CD4-positive, alpha-beta T cell treated with Interleukin-15 for 1 hour (primary cell): ENCODE data around the gene PTH2.

ENCODE experiments used
- DNase-seq: peaks from one replicate; pipeline ENCODE4 v3.0.0-alpha.2; 2020

Gene PTH2

GRCh38 chr19:49430678-49431329 is 7.6 kb upstream of the PTH2 start:
- DNase-seq, result no peak

DNA sequence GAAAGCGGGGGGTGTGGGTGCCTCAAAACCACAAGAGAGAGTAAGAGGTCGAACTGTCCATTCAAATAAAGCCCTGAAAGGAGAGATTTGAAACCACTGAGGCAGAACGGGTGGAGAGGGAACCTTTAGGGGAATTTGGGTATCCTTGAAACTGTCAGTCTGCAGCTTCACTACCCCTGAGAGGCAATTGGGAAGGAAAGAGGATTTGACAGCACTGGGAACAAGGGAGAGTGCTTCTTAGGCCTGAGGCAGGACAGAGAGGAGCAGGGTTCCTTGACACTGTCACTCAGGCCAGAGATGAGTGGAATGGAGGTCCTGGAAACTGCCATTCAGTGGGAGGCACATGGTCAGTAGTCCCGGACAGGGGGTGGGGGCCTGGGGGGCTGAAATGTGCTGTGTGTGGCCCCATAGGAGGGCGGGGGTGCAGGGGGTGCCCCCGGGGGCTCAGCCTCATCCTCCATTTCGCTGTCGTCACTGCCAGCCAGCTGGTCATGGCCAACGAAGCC is 7.0 kb upstream of the PTH2 start:
- no peak for DNase-seq

DNA sequence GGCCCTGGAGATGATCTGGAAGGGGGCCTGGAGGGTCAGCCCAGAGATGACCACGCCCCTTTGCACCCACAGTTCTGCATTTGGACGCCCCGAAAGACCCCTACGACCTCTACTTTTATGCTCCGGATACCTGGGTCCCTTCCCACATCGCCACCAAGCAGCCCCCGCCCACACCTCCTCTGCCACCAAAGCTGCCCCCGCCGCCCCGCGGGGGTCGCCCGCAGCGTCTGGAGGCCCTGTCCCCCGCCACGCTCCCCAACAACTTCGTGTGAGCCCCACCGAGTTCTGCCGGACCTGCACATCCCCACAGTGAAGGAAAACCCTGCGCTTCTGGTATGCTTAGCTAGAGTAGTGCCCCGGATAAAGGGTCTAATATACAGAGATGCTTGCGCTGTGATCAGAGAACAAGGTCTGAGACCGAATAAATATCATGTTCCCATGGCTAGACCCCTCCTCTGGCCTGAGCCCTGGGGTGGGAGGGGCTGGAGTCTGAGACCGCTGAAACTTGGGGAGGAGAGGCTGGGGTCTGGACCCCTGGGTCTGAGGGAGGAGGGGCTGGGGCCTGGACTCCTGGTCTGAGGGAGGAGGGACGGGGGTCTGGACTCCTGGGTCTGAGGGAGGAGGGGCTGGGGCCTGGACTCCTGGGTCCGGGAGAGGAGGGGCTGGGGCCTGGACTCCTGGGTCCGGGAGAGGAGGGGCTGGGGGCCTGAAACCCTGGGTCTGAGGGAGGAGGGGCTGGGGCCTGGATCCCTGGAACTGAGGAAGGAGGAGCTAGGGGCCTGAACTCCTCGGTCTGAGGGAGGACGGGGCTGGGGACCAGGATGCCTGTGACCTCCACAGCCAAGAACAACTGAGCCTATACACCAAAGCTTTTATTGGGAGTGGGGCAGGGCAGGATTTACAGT is 5.6 kb upstream of the PTH2 start:
- no peak for DNase-seq

GRCh38 chr19:49427855-49428546 is 4.8 kb upstream of the PTH2 start:
- peak; percentile 27 for DNase-seq

DNA sequence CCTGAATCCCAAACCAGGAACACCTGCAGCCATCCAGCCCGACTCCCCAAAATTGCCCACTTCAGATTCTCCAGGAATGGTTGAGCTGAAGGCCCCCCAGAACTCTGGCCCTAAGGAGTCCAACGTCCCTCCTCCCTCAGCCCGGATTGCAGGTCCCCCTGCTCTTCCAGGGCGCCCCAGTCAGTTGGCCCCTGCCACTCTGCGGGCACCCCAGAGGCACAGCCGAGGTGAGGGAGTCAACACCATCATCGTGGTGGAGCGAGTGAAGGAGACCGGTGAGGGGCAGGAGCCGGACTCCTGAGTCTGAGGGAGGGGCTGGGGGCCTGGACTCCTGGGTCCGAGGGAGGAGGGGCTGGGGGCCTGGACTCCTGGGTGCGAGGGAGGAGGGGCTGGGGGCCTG is 4.1 kb upstream of the PTH2 start:
- DNase-seq, result no peak

GRCh38 chr19:49425922-49426592 is 2.8 kb upstream of the PTH2 start:
- DNase-seq, result no peak

GRCh38 chr19:49425178-49425577 is 1.9 kb upstream of the PTH2 start, which contains the start of gene GFY:
Gene GFY, plus strand, starts transcription at chr19:49425388. Its CDS starts 1,043 bp downstream, at chr19:49426431.
- no peak for DNase-seq

DNA sequence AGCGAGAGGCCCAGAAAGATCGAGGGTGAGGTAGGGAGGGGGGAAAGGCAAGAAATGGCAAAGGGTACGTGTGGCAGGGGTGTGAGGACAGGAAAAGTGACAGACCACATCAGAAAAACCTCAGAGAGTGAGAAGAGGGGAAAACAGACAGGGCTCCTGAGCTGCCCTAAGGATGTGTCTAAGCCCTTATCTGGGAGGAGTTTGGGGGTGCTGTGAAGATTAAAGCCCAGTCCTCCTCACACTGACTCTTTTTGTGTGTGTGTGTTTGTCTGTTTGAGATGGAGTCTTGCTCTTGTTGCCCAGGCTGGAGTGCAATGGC is 703 bp upstream of the PTH2 start:
- DNase-seq, result no peak

DNA sequence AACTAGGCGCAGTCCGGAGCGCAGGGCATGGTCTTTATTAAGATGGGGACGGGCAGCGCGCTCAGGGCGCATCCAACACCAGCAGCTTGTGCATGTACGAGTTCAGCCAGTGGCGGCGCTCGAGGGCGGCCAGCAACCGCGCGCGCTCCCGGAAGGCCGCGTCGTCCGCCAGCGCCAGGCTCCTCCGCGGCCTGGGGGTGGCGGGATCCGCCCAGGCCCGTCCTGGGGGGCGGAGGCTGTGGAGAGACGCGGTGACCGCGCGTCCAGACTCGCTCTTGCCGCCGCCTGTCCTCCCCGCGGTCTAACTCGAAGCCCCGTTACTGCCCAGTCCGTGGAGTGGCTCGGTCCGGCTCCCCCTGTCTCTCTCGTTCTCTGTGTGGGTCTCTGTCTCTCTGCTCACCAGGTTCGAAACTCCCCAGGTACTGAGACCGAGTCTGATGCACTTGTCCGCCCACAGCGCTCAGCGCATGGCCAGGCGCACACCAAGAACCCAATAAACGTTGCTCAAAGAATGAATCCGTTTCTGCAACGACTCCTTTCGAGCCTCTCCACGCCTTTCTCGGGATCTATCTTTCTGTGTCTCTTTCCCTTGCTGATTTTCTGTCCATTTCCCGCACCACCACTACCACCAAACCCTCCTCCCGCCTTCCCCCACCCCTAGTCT is 702 bp downstream of the PTH2 start:
- DNase-seq, result peak; percentile 43

GRCh38 chr19:49421878-49422202 is 1.4 kb downstream of the PTH2 start:
- no peak for DNase-seq

DNA sequence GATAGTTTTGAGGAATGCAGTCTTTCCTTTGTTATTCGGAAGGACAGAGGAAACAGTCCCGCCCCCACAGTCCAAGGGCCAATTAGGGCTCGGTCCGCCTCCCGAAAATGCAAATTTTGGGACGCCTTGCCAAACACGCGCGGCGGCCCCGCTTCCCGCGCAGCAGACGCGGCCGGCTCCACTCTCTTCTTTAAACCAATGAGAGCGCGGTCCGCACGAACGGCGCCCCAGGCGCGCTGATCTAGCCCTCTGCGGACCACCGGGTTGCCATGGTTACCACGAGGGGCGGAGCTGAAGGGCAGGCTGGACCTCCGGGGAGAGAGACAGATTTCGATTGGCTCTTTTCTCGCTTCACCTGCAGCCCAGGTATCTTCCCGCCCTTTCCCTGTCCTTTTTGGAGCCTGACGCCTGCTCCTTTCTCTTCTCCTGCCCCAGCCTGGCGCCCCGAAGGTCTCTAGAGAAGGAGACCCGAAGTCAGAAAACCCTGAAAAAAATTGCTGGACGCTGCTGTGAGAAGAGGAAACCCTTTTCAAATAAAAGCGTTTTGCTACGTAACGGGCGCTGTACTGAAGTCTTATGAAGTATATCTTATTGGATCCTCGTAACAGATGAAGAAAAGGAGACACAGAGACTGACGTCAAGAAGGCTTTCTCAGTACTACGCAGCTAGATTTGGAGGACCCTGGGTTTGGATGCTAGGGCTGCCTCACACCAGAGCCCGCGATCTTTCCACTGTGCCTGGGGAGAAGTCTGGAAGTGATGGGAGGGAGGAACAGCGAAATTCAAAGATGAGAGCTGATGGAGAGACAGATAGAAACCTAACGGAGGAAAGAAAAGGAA is 2.0 kb downstream of the PTH2 start:
- peak; percentile 36 for DNase-seq

GRCh38 chr19:49420227-49420626 is 3.0 kb downstream of the PTH2 start:
- no peak for DNase-seq

GRCh38 chr19:49419173-49419572 is 4.1 kb downstream of the PTH2 start:
- DNase-seq, result no peak

GRCh38 chr19:49418511-49418910 is 4.7 kb downstream of the PTH2 start:
- DNase-seq, result no peak

DNA sequence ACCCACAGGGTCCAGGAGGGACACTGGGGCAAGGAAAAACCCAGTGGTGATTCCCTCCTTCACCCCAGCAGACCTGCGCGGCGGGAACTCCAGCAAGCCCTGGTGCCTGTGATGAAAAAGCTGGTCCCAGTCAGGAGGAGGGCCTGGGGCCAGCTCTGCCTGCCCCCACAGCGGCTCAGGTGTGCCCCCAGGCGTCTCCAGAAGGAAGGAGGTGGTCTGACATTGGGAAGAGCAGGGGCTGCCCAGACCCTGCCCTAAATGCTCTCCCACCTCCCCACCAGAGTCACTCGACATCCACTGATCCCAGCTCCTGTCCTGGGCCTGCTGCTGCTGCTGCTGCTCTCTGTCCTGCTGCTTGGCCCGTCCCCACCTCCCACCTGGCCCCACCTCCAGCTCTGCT is 6.2 kb downstream of the PTH2 start:
- no peak for DNase-seq

DNA sequence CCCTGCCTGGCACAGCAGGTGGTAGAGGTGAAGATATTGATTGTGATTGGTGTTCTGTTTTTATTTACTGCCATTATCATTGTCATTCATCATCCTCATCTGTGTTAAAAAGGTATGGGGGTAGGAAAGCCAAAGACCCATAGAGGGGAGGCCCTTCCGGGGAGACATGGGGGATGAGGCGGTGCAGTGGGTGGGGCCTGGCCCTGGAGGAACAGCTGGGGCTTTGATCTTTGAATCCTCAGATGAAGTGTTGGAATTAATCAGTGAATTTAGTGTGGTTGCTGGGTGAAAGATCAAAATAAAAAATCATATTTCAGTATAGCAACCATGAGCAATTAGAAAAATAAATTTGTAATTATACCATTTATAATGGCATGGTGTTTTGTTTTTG is 7.4 kb downstream of the PTH2 start:
- no peak for DNase-seq

DNA sequence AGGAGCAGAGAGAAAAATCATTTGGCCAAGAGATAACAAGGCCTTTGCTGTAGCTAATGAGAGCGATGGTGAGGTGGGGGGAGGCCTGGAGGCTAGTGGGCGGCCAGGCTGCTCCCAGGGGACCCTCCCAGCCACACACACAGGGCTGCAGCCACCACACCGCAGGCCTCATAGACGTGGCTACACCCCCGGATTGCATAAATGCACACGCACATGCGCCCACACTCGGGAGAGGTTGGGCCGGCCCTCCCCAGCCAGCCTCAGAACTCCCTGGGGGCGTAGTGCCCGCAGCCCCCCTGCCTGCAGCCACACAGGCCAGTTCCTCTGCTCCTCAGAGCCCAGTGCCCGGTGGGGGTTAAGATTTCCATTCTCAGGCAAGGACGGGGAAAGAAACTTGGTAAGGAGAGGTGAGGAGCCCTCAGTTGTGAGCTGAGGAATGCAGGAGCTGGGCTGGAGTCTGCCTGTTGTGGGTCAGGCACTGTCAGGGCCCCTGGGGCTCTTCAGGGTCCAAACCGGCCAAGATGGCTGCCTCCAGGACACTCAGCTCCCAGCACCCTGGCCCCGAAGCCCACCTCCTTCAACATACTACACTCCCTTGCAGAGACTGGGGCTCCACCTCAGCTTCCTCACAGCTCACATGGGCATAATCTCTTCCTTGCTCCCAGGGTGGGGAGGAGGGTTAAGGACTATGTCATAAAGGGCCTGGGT is 8.0 kb downstream of the PTH2 start:
- DNase-seq, result no peak

DNA sequence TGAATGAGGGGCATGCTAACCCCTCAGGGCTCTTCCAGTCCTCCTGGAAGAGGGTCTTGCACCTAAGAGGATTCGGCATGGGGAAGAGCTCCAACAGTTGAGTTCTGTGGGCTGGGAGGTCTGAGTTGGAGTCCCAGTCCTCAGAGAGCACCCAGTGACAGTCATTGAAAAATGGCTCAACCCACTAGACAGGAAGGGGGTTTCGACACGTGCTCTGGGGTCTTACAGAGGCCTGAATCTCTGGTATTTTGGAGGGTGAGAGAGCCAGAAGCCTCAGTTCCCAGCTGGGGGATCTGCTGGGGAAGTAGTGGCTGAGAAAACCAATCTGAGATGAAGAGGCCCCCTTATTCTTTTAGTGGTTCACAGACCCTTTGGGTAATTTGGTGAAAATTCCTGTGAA is 9.0 kb downstream of the PTH2 start:
- DNase-seq, result no peak

GRCh38 chr19:49413348-49413747 is 9.9 kb downstream of the PTH2 start:
- no peak for DNase-seq

DNA sequence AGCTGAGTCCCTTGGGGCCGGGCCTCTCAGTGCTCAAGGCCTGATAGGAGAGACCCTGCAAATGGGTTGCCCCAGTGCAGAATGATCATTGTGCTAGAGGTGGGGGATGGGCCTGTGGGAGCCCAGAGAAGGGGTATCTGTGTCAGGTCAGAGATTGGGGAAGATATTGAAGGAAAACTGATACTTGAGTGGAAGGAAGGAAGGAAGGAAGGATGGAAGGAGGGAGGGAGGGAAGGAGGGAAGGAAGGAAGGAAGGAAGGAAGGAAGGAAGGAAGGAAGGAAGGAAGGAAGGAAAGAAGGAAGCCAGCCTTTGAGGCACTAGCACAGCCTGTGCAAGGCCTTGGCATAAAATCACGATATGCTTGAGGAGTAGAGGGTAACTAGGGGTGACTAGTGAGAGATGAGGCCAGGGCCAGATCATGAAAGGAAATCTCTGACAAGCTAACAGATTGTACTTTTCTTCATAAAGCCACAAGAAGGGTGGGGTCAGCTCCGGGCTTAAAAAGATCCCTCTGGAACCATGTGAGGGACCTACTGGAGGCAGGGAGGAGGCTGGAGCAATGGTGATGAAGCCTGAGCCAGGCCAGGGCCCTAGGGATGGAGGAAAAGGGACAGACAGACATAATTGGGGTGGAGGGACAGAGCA is 11.4 kb downstream of the PTH2 start:
- no peak for DNase-seq
